Stimulated activated CD4-positive, alpha-beta T cell treated with anti-CD3 and anti-CD28 coated beads, Interleukin-12 subunit alpha, Interleukin-12 subunit beta, amount 100 ng/mL, for 24 hours (primary cell): ENCODE data around the gene NSMCE1.

Experiments
- DNase-seq, 2 experiments: peaks; one replicate each; pipeline ENCODE4 v3.0.0-alpha.2; 2020; ENCODE audit warnings: low read depth in 2 of 2

The NSMCE1 gene

DNA sequence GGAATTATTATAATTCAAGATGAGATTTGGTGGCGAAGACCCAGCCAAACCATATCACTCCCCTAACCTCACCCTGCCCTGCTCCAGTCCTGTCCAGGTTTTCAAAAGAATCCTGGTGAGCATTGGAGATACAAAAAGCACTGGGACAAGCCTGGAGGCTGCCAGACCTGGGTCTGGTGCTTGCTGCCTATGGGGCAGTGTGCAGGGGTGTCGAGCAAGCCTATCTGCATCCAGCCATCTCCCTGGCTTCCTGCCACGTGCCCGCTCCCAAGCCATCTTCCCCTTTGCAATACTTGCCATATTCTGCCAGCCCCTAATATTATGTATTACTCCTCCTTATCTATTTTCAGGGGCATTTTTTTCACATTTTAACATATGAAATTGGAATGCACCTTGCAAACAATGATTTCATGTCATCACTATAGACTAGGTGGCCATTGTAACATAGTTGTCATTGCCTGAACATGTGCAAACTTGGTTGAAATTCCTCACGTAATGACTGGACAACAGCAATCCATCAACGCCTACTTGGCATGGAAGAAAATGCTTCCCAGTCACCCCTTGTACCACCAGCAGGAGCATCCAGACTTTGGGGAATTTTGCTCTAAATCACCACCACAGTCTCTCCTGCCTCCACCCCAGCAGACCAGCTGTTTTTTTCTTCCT lies 73.4 kb downstream of the NSMCE1 start:
- DNase-seq, result no peak

DNA sequence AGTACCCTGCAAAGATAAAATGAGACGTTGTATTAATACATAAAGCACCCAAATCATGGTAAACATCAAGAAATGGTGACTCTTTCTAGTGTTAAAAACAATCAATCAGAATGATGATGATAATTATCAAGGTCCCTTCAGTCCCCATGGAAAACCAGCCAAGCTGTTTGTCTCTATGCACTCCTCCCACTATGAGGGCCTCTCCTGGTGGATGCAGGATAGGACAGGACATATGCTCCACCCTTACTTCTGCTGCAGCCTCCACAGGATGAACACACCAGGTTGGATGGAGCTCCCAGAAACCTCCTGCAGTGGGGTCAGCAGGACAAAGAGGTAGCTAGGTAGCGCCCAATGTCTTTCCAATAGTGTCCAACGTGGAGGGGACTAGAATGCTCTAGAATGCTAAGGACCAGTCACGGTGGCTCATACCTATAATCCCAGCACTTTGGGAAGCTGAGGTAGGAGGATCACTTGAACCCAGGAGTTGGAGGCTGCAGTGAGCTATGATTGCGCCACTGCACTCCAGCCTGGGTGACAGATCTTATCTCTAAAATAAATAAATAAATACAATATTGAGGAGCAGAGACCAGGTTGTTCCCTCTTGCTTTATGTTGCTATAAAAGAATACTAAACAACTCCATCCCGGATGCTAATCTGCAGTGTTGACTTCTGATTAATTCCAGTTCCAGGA lies 75.1 kb downstream of the NSMCE1 start:
- DNase-seq, result no peak

DNA sequence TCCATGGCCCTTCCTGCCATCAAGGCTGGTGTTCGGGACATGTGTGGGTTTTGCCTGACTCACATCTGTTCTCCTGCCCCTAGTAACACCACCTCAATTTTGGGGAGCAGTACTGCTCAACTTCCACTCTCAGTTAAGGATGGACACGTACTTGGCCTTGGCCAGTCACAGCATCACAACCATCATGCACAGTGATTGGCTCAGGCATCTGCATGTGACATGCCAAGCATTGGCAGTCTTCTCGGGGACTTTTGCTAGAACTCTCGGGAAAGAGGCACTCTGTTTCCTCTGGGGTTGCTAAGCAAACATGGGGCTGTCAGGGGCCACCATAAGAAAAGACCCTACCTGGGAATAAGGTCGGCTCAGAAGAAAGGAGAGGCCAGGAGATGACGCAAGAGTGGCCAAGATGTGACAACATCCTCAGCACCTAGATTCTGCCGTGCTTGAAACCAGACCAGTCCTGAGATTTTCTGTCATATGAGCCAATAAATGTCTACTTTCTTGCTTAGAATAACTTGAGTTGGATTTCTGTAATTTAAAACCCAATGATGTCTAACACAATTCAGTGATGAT lies 77.1 kb downstream of the NSMCE1 start:
- no peak for DNase-seq

DNA sequence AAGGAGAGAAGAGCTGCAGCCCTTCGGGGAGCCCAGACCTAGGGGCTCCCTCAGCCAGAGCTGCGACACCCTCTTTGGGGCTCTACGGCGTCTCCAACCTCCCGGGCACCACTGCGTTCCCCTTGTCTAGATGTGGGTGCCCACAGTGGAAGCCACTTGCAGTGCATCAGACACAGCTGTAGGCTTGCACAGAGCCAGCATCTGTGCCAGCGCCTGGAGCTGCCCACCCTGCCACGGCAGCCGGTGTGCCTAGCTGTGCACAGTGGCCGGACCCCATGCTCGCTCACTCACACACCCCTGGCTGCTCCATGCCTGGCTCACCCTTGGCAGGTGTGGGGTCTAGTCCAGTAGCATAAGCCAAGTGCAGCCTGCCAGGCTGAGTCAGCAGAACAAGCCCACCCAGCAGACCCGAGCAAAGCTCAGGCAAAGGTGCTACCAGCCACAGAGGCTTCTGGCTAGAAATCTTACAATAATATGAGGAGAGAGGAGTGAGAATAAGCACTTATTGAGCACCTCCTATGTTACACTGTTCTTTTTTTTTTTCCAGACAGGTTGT lies 78.2 kb downstream of the NSMCE1 start:
- DNase-seq, result no peak

DNA sequence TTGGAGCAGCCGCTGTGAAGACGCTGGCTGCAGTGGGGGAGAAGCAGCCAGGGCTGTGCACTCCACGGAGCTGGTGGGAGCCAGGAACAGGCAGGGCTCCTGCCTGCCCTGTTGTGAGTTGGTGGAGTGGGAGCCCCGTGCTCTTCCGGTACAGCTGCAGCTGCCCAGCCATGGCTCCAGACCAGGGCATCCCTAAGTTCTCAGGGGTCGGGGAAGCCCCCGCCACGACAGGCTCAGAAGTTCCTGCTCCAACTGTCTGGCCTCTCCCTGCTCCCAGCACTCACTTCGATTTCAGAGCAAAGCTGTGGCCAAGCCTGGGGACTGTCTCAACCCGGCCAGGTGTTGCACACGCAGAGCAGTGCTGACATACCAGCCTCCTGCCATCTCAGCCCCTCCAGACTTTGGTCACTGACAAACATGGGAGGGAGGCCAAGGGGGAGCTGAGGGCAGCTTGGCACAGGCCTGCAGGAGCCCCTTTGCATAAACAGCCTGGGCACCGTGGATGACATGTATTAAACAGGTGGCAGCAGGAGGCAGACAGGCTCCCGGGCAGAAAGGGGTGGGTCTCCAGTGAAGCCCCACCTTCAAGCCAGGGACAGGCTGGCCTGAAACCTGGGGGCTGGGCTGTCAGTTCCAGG lies 79.1 kb downstream of the NSMCE1 start:
- no peak for DNase-seq

DNA sequence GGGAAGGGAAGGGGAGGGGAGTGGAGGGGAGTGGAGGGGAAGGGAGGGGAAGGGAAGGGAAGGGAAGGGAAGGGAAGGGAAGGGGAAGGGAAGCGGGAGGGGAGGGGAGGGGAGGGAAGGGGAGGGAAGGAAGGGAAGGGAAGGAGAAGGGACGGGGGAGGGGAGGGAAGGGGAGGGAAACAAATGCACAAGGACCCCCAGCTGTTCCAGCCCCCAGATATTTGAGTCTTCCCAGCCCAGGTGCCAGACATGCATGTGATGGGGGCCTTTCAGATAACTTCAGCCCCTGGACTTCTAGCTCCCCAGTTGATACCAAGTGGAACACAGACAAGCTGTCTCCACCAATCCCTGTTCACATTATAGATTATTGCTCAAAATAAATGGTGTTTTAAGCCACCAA lies 79.9 kb downstream of the NSMCE1 start:
- DNase-seq, result no peak

DNA sequence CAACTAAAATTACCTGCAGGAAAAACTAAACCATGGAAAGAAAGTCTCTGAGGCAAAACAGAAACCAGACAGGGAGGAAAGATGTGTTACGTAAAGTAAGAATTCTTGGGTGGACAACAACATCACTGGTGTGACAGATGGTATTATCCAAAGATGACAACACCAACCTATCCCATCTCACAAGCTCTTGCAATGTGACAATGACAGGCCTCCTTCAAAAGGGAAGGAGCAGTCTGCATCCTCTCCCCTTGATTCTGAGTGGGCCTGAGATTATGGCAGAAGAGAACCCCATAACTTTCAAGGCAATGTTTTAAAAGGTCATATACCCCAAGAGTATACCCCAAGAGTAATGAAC lies 82.8 kb downstream of the NSMCE1 start:
- DNase-seq, result no peak

DNA sequence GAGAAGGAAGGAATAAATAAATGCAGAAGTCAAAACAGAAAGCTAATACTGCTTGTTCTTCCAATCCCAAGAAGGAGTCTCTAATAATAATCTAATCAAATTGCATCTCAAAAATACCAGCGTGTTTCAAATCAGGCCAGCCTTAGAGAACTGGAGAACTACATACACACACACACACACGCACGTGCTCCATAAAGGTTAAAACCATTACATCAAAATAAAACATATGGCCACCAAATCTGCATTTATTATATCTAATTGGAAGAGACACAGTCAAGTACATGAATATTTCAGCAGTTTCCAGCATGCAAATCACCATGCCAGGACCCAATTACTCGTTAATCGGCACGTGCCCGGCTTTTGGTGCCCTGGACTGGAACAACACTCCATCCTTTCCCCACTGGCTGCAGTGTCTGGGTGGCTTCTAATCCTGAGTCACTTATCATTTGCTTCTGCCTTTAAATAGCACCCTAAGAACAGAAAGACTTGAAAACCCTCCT lies 85.6 kb downstream of the NSMCE1 start:
- no peak for DNase-seq

DNA sequence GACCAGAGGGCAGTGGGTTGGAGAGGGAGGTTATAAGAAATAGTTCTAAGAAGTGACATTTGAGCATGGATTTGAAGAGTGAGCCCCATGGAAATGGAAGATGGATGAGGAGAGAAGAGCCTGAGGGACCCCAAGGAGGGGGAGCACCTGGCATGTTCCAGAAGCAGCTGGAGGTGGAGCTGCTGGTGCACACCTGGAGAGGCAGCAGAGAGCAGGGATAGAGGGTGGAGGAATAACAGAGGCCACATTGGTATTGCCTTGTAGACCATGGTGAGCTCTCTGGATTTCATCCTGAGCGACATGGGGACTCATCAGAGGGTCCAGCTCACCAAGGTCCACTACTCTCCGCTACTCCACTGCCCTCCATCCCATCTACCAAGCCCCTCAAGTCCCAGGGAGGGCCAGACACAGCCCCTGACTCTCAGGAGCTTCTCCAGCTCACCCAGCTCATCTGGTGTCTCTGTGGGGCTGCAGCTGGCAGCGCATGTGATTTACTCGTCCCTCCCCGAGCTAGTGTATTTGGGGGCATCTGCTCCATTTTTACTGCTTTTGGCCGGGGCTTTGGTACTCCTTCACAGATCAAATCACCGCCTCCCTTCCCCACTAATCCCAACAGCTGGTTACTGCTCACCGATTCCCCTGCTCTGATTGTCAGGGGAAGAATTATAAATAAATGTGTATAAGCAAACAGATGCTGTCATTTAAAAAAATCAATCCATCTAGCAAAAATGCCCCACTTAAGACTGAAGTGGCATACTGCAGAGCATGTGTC lies 87.4 kb downstream of the NSMCE1 start:
- DNase-seq, result no peak

DNA sequence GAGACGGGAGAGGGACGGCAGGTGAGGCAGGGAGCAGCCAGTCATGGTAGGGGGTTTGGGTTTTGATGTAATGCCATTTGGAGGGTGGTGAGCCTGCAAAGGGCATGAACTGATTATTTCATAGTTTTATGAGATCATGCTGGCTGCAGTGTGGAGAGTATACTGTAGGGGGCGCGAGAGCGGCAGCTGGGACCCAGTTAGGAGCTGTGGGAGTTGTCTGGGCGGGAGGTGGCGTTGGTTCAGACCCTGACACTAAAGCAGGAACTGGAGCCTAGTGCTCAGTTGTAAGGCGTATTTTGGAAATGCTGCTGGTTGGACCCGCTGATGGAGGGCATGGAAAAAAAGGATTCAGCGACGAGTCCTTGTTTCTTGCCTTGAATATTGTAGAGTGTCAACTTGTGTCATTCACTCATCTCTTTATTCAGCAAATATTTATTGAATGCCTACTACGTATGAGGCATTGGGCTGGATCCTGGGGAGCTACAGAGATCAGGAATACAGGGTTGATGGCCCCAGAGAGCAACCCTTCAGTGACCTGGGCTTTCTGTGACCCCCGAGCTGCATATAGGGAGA lies 89.0 kb downstream of the NSMCE1 start:
- peak; percentile 55 to 85 for DNase-seq

DNA sequence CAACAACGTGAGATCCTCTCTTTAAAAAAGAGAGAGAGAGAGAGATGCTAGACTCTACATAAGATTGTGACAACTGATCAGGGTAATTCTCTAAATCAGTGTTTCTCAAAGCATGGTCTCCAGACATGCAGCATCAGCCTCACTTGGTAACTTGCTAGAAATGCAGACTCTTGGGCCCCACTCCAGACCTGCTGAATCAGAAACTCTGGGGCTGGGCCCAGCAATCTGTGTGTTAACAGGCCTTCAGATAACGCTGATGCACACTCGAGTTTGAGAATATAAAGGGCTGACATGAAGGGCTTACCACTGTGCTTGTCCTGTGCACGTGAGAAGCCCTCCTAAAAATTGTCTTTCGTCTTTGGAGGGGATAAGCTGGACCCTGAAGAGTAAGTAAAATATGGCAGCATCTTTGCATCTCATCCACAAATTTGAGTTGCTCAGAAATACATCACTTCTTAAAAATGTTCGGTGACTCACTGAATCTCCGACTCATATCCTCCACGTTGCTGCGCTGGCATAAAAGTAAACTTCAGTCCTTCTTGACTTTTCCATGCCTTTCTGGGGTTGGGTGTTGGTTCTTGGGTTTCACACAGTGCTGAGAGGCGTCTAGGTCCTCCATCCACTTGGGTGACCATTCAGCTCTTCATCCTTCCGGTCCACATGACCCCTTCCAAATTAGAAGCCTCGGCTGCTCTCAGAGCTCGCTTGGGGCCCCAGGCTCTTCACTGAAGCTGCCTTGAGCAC lies 91.4 kb downstream of the NSMCE1 start:
- no peak for DNase-seq

DNA sequence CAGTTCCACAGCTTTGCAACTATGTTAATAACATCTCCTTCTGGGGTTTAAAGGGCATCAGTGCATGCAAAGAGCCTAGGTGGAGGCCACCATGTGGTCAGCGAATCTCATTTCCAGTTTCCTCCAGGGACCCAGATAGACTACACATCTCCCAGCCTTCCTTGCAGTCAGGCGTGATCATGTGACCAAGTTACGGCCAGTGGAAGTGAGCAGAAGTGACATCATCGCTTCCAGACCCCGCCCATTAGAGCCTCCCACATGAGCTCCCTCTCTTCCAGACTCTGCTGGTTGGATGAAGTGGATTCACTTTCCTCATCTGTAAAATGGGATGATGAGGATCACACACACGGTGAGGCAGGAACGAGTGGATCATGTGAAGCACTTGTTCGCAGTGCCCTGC lies 92.7 kb downstream of the NSMCE1 start:
- no peak for DNase-seq
